HL-60 (cell line): Measurements from ENCODE around the gene USP44.

Experiments
- DNase-seq, 2 experiments: peaks; one replicate each; pipeline ENCODE4 v3.0.0-alpha.2; 2010 to 2020; ENCODE audit warnings: low read depth in 1 of 2, low spot score in 1 of 2
- H3K27ac ChIP-seq: fragments of 250-450 bp; sonication (Bioruptor Pico); replicated peaks from 2 replicates; pipeline ENCODE4 v1.5.1; 2020; ENCODE audit warnings: mild to moderate bottlenecking, moderate library complexity
- H3K27me3 ChIP-seq: fragments of 250-450 bp; sonication (Bioruptor Pico); 2 replicates; pipeline ENCODE4 v1.5.1; 2021; ENCODE audit warnings: mild to moderate bottlenecking, moderate library complexity; ENCODE audit not compliant: insufficient read depth, poor library complexity, severe bottlenecking
- H3K4me3 ChIP-seq: replicated peaks from 2 replicates; pipeline ENCODE4 v1.5.1; 2011; ENCODE audit warnings: mild to moderate bottlenecking, control low read depth, low read length; ENCODE audit not compliant: insufficient read depth
- GABPA ChIP-seq: IDR thresholded peaks from 2 replicates; pipeline ENCODE4 v1.6.1; 2012; ENCODE audit warnings: low read depth
- POLR2AphosphoS5 ChIP-seq: IDR thresholded peaks from 2 replicates; pipeline ENCODE4 v1.6.1; 2012; ENCODE audit warnings: low read depth
- SPI1 ChIP-seq: IDR thresholded peaks from 2 replicates; pipeline ENCODE4 v1.6.1; 2012; ENCODE audit warnings: low read depth, mild to moderate bottlenecking, borderline replicate concordance
- TF ChIP-seq, protein P1 (sequence below): IDR thresholded peaks from one replicate; pipeline ENCODE4 v1.5.1; 2011; ENCODE audit warnings: low read length, control low read depth, inconsistent platforms; ENCODE audit not compliant: insufficient read depth
- TF ChIP-seq, protein P2 (sequence below): IDR thresholded peaks from 2 replicates; pipeline ENCODE4 v1.6.1; 2012; ENCODE audit warnings: low read depth; ENCODE audit not compliant: insufficient replicate concordance

The USP44 gene

DNA sequence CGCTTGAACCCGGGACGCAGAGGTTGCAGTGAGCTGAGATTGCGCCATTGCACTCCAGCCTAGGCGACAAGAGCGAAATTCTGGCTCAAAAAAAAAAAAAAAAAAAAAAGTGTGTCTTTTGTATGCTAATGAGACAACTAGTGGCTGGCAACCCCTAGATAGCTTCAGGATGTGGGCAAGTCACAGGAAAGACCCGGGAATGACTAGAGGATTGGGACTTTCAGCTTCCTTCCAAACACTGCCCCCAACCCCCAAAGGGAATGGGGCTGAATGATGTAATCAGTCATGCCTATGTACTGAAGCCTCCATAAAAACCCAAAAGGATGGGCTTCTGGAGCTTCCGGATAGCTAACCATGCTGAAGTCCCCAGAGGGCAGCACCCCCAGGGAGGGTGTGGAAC is 28.6 kb downstream of the USP44 start:
- no peak overlapping the region for H3K27ac ChIP-seq
- no peak for TF ChIP-seq POLR2AphosphoS5
- no peak for DNase-seq
- H3K4me3 ChIP-seq = no peak overlapping the region
- H3K27me3 ChIP-seq = no peaks in the 10 kb centered on the region

DNA sequence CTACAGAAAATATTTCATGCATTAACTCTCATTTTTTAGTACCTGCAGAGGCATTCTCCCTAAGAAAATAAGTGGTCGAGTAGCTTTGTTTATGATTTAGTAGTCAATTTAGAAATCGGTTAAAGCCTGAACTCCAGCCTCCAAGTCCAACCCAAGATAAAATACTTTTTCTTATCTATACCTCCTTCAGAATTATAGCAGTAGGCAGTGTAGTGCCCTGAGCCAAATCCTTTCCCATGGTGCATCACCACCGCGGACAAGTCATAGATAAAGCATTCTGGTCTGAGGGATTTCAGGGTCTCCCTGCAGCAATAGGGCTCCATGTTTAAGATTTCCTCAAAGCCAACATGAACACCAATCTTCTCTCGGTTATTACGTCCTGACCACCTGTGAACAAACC is 30.5 kb downstream of the USP44 start:
- no peak for DNase-seq
- H3K27ac ChIP-seq = no peak overlapping the region
- TF ChIP-seq, protein P1, sequence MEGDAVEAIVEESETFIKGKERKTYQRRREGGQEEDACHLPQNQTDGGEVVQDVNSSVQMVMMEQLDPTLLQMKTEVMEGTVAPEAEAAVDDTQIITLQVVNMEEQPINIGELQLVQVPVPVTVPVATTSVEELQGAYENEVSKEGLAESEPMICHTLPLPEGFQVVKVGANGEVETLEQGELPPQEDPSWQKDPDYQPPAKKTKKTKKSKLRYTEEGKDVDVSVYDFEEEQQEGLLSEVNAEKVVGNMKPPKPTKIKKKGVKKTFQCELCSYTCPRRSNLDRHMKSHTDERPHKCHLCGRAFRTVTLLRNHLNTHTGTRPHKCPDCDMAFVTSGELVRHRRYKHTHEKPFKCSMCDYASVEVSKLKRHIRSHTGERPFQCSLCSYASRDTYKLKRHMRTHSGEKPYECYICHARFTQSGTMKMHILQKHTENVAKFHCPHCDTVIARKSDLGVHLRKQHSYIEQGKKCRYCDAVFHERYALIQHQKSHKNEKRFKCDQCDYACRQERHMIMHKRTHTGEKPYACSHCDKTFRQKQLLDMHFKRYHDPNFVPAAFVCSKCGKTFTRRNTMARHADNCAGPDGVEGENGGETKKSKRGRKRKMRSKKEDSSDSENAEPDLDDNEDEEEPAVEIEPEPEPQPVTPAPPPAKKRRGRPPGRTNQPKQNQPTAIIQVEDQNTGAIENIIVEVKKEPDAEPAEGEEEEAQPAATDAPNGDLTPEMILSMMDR = no peak
- TF ChIP-seq SPI1 = no peak
- TF ChIP-seq, protein P2, sequence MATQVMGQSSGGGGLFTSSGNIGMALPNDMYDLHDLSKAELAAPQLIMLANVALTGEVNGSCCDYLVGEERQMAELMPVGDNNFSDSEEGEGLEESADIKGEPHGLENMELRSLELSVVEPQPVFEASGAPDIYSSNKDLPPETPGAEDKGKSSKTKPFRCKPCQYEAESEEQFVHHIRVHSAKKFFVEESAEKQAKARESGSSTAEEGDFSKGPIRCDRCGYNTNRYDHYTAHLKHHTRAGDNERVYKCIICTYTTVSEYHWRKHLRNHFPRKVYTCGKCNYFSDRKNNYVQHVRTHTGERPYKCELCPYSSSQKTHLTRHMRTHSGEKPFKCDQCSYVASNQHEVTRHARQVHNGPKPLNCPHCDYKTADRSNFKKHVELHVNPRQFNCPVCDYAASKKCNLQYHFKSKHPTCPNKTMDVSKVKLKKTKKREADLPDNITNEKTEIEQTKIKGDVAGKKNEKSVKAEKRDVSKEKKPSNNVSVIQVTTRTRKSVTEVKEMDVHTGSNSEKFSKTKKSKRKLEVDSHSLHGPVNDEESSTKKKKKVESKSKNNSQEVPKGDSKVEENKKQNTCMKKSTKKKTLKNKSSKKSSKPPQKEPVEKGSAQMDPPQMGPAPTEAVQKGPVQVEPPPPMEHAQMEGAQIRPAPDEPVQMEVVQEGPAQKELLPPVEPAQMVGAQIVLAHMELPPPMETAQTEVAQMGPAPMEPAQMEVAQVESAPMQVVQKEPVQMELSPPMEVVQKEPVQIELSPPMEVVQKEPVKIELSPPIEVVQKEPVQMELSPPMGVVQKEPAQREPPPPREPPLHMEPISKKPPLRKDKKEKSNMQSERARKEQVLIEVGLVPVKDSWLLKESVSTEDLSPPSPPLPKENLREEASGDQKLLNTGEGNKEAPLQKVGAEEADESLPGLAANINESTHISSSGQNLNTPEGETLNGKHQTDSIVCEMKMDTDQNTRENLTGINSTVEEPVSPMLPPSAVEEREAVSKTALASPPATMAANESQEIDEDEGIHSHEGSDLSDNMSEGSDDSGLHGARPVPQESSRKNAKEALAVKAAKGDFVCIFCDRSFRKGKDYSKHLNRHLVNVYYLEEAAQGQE = no peak
- no peak for TF ChIP-seq POLR2AphosphoS5
- TF ChIP-seq GABPA = no peak
- H3K27me3 ChIP-seq = no peaks in the 10 kb centered on the region
- no peak overlapping the region for H3K4me3 ChIP-seq

DNA sequence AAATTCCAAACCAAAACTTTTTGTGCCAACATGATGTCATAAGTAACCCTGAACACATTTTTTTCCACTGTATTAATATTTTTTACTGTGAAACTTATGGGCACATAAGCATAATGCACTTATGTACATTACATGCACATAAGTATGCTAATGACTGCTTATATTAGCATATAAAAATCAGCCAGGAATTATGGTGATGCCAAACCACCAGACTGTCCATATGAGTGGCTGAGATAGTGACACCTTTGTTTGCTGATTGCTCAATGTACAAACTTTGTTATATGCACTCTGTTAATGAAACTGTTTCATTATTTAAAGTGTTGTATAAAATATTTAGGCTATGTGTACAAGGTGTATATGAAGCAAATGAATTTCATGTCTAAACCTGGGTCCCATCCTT is 32.3 kb downstream of the USP44 start:
- Histone ChIP-seq H3K4me3 (no peak overlapping the region), H3K27me3 (no peaks in the 10 kb centered on the region), H3K27ac (no peak overlapping the region)
- no peak for DNase-seq
- no peak for TF ChIP-seq GABPA
- TF ChIP-seq, protein P1 = no peak
- no peak for TF ChIP-seq SPI1
- TF ChIP-seq POLR2AphosphoS5 = no peak
- TF ChIP-seq, protein P2 = no peak

DNA sequence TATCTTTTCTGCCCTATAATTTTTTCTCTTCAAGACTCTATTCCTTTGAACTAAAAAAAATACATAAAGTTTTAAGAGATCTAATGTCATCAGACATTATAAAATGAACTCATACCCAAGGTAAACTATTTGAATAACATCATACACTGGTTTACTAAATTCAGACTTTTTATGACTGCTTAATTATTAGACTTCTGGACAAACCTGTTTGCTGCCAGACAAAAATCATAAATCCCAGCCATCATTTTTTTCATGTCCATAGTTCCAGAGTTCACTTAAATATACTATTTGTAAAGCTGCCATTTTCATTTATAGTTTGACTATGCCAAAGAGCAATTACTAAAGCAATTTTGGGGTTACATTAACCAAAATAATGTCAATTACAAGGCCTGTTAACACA is 34.0 kb downstream of the USP44 start:
- Histone ChIP-seq H3K4me3 (no peak overlapping the region), H3K27me3 (no peaks in the 10 kb centered on the region), H3K27ac (no peak overlapping the region)
- TF ChIP-seq SPI1 (no peak), GABPA (no peak), POLR2AphosphoS5 (no peak)
- TF ChIP-seq, protein P2 = no peak
- TF ChIP-seq, protein P1 = no peak
- no peak for DNase-seq
